Colonic mucosa (tissue), 4 donors: ENCODE data around the gene CITED4. TPM values are rescaled to one million over a fixed set of nuclear protein-coding genes. Genes with fewer than 3 reads are reported as not detected.

ENCODE experiments used
- DNase-seq: peaks from one replicate; pipeline ENCODE4 v3.0.0-alpha.2; 2020
- H3K27ac ChIP-seq: fragments of 200-600 bp; one replicate; pipeline ENCODE4 v1.8.0; 2021
- H3K27me3 ChIP-seq: fragments of 200-600 bp; one replicate; pipeline ENCODE4 v1.8.0; 2021
- H3K36me3 ChIP-seq: fragments of 200-600 bp; one replicate; pipeline ENCODE4 v1.8.0; 2021
- H3K4me1 ChIP-seq: fragments of 200-600 bp; one replicate; pipeline ENCODE4 v1.8.0; 2021; ENCODE audit warnings: mild to moderate bottlenecking
- H3K4me3 ChIP-seq: fragments of 200-600 bp; one replicate; pipeline ENCODE4 v1.8.0; 2021
- H3K9ac ChIP-seq, 2 donors: one replicate each; pipeline ENCODE4 v1.7.0; 2013; ENCODE audit warnings: control low read depth in 2 of 2, low read depth in 2 of 2, low read length in 2 of 2
- H3K9me3 ChIP-seq: fragments of 200-600 bp; one replicate; pipeline ENCODE4 v1.8.0; 2021
- intact Hi-C: fragments of 100-400 bp; cut with DNase I; formaldehyde crosslinking; loops from one replicate; pipeline ENCODE4 v1.14.1; 2022
- total RNA-seq, 2 donors: library from RNA; stranded (reverse); fragmentation: NEBNext Ultra II Directional in 1 of 2; extraction: Animal tissue kit (Norgen Biotek cat#: 25700) in 1 of 2; gene quantifications; one replicate each; pipeline ENCODE4 v1.2.1, GENCODE V29; 2021
- TF ChIP-seq, protein P1 (sequence below): fragments of 200-600 bp; IDR thresholded peaks from one replicate; pipeline ENCODE4 v1.8.0; 2022; ENCODE audit warnings: antibody characterized with exemption, mild to moderate bottlenecking
- donor health status: healthy.
- donor health status: DM: no; HTN: no; CAD: no.
- donor health status: DM: no; HTN: no; CAD: no.

The CITED4 gene
- total RNA-seq, 2 donors from 2014 or later = 3.4 to 5.8 TPM

DNA sequence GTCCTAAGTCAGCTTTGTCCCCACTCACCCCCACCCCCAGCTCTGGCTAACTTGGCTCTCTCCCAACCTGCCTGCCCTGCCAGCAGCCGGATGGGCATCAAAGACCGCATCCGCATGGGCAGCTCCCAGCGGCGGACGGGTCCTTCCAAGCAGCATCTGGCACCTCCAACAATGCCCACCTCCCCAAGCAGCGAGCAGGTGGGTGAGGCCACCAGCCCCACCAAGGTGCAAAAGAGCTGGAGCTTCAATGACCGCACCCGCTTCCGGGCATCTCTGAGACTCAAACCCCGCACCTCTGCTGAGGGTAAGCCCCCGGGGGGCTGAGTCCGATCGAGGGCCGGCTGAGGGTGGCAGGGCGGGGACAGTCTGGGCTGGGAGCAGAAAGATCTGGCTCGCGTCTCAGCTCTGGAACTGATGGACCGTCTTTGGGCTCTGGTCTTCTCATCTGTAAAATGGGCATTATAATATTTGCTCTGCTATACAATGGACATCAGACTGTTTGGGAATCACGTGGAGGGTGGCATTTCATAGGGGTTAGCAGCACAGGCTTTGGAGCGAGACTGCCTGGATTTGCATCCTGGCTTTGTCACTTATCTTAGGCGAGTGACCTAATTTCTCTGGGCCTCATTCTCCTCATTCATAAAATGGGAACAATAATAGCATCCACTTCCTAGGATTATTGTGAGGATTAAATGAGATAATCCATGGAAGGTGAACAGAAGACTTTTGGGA, 31.0 kb downstream of the CITED4 start:
- H3K4me3 ChIP-seq = no peak overlapping the region
- H3K9ac ChIP-seq = no peak overlapping the region
- no peak for DNase-seq
- H3K9me3 ChIP-seq = no peaks in the 10 kb centered on the region
- no peak overlapping the region for H3K27ac ChIP-seq
- H3K4me1 ChIP-seq = no peaks in the 10 kb centered on the region
- intact Hi-C loops = no loop called here
- TF ChIP-seq, protein P1, sequence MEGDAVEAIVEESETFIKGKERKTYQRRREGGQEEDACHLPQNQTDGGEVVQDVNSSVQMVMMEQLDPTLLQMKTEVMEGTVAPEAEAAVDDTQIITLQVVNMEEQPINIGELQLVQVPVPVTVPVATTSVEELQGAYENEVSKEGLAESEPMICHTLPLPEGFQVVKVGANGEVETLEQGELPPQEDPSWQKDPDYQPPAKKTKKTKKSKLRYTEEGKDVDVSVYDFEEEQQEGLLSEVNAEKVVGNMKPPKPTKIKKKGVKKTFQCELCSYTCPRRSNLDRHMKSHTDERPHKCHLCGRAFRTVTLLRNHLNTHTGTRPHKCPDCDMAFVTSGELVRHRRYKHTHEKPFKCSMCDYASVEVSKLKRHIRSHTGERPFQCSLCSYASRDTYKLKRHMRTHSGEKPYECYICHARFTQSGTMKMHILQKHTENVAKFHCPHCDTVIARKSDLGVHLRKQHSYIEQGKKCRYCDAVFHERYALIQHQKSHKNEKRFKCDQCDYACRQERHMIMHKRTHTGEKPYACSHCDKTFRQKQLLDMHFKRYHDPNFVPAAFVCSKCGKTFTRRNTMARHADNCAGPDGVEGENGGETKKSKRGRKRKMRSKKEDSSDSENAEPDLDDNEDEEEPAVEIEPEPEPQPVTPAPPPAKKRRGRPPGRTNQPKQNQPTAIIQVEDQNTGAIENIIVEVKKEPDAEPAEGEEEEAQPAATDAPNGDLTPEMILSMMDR = no peak
- H3K36me3 ChIP-seq = no peaks in the 10 kb centered on the region
- H3K27me3 ChIP-seq = no peaks in the 10 kb centered on the region

DNA sequence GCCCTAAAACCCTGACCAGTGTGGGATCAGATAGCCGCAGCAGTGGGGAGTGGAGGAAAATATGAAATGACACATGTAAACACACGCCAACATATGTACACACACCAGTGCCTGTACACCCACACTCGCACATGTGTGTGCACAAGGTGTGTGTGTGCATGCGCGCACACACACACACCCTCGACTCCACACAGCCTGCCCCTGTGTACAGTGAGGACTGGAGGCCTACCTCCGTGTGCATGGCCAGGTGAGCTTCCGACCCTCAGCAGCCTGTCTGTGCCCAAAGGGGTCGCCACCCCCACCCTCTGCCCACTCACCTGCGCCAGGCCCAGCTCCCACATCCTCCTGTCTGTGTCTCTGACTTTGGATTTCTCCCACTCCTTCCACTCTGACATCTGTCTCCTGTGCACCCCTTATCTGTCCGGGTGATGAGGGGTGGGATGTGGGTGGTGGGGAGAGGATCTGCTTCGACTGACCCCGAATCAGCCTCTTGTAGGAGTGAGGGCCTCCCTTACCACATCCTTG, 31.7 kb downstream of the CITED4 start:
- H3K4me1 ChIP-seq = no peaks in the 10 kb centered on the region
- DNase-seq = no peak
- no peaks in the 10 kb centered on the region for H3K27me3 ChIP-seq
- no peaks in the 10 kb centered on the region for H3K36me3 ChIP-seq
- intact Hi-C loops = no loop called here
- H3K27ac ChIP-seq = no peak overlapping the region
- H3K9ac ChIP-seq = no peak overlapping the region
- H3K4me3 ChIP-seq = no peak overlapping the region
- TF ChIP-seq, protein P1 = no peak
- H3K9me3 ChIP-seq = no peaks in the 10 kb centered on the region

DNA sequence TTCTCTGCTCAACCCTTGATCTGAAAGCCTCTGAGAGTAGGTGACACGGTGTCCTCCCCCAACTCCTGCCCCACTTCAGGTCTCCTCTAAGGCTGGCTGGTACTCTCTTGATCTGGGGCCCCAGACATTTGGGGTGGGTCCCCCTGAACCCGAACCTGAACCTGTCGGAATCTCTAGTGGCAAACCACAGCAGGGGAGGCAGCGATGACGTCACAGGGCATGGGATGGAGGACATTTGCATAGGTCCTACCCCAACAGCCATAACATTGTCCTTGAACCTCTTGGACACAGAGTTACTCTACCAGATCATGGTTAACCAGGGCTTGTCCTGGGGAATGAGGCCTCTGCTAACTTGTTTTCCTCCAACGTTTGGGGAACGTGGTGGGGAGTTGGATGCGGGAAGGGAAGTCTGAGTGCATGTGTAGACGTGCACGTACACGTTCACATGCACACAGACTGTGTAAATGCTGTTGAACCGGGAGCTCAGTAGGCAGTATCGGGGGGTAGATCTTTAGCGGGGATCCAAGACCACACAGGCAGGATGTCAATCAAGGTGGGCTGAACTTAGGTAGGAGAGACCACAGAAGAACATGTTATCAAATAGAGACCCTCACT, 32.4 kb downstream of the CITED4 start:
- TF ChIP-seq, protein P1 = no peak
- no peak for DNase-seq
- intact Hi-C loops = no loop called here
- Histone ChIP-seq H3K9ac (no peak overlapping the region), H3K9me3 (no peaks in the 10 kb centered on the region), H3K27me3 (no peaks in the 10 kb centered on the region), H3K4me3 (no peak overlapping the region), H3K36me3 (no peaks in the 10 kb centered on the region), H3K27ac (no peak overlapping the region), H3K4me1 (no peaks in the 10 kb centered on the region)

DNA sequence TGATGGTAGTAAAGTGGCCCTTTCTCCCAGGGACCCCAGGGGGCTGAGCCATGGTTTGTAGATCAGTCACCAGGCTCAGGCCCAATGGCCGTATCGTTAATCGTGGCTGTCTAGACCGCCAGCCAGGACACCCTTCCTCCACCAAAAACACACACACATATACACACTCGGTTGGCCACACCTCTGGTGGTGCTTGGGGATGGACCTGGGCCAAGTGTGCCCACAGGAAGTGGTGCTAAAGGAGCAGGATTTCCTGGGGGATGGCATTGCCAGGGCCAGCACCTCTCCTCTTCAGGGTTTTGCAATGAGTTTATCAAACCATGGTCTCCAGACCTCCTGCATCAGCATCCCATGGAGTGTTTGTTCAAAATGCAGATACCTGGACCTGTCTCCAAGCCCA, 36.2 kb downstream of the CITED4 start:
- H3K36me3 ChIP-seq = no peaks in the 10 kb centered on the region
- H3K4me3 ChIP-seq = no peak overlapping the region
- H3K27ac ChIP-seq = no peak overlapping the region
- H3K9ac ChIP-seq = no peak overlapping the region
- no peaks in the 10 kb centered on the region for H3K4me1 ChIP-seq
- no peak for DNase-seq
- no peaks in the 10 kb centered on the region for H3K27me3 ChIP-seq
- TF ChIP-seq, protein P1 = no peak
- no peaks in the 10 kb centered on the region for H3K9me3 ChIP-seq
- intact Hi-C loops = no loop called here

DNA sequence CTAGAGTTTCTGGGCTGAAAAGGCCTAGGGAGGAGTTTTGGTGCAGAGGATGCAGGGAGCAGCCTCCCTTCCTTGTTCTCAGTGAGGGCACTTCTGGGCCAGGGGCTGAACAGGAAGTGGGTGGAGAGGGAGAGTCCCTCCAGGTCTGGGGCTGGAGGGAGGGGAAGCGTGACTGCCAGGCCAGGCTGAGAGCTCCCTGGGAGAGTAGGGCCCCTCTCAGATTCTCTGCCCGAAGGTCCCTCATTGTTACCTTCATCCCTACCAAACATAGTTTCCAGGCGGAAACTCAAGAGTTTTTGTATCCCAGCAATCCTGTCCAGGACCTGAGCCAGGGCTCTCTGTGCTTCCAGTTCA, 36.8 kb downstream of the CITED4 start:
- no peak overlapping the region for H3K4me3 ChIP-seq
- TF ChIP-seq, protein P1 = no peak
- H3K27me3 ChIP-seq = no peaks in the 10 kb centered on the region
- no peaks in the 10 kb centered on the region for H3K4me1 ChIP-seq
- intact Hi-C loops = no loop called here
- no peaks in the 10 kb centered on the region for H3K36me3 ChIP-seq
- DNase-seq = no peak
- no peak overlapping the region for H3K27ac ChIP-seq
- no peaks in the 10 kb centered on the region for H3K9me3 ChIP-seq
- no peak overlapping the region for H3K9ac ChIP-seq
